Transverse colon (tissue), 4 donors: ENCODE measurements around the gene NR1D2.
A peak's percentile ranks its signal among the peaks of the same experiment; 100 is the strongest.

Experiments
- CTCF ChIP-seq, 5 experiments: fragments of 200-600 bp in 3 of 5; fragments of 450-650 bp in 2 of 5; sonication (generic) in 3 of 5; IDR thresholded peaks; 1 replicate in 2 of 5; 2 replicates in 3 of 5; pipeline ENCODE4 v1.5.1; 2016 to 2017; ENCODE audit warnings: antibody characterized with exemption in 5 of 5, inconsistent platforms in 3 of 5, mild to moderate bottlenecking in 2 of 5, moderate library complexity in 1 of 5
- EP300 ChIP-seq: sonication (generic); formaldehyde crosslinking; IDR thresholded peaks from one replicate; pipeline ENCODE4 v1.6.1; 2017; ENCODE audit warnings: antibody characterized with exemption, low read depth
- POLR2A ChIP-seq: fragments of 450-650 bp; IDR thresholded peaks from one replicate; pipeline ENCODE4 v1.6.1; 2016; ENCODE audit warnings: antibody characterized with exemption, mild to moderate bottlenecking, moderate library complexity
- POLR2AphosphoS5 ChIP-seq, 3 donors: sonication (generic); formaldehyde crosslinking; IDR thresholded peaks; one replicate each; pipeline ENCODE4 v1.6.1; 2016; ENCODE audit warnings: antibody characterized with exemption in 3 of 3

- TF ChIP-seq CTCF (IDR thresholded peaks at IDR 0.05) (no peak), POLR2AphosphoS5 (IDR thresholded peaks at IDR 0.05) (peak; percentile 74 to 94 (median 86)), EP300 (no peak), POLR2A (peak; percentile 63)
Observed at GRCh38 chr3:23944861-23945662, at the start of gene NR1D2.
